NCI-H748 (cell line): ENCODE data around the gene SERPINB10.

Source experiments
- DNase-seq: peaks from one replicate; lab custom pipeline; 2025; ENCODE audit not compliant: unreplicated experiment; lab: John Stamatoyannopoulos, UW

SERPINB10 gene

GRCh38 chr18:63979409-63979920 lies 71.7 kb downstream of the SERPINB10 start:
- DNase-seq: peak; percentile 70

GRCh38 chr18:63980027-63980426 lies 72.3 kb downstream of the SERPINB10 start:
- no peak for DNase-seq

- DNase-seq: no peak
Measured at GRCh38 chr18:63980896-63981460, 73.2 kb downstream of the SERPINB10 start.

- DNase-seq: no peak
Measured at GRCh38 chr18:63981719-63982118, 74.0 kb downstream of the SERPINB10 start.

GRCh38 chr18:63982361-63982760 lies 74.6 kb downstream of the SERPINB10 start:
- no peak for DNase-seq
